ENCODE data around the gene CAPN7. TPM values are rescaled to one million over a fixed set of nuclear protein-coding genes. Genes with fewer than 3 reads are reported as not detected.
A peak's percentile ranks its signal among the peaks of the same experiment; 100 is the strongest.

CAPN7 gene
- polyA plus RNA-seq, 3 donors: 10.3 to 17.9 (median 12.7) TPM

DNA sequence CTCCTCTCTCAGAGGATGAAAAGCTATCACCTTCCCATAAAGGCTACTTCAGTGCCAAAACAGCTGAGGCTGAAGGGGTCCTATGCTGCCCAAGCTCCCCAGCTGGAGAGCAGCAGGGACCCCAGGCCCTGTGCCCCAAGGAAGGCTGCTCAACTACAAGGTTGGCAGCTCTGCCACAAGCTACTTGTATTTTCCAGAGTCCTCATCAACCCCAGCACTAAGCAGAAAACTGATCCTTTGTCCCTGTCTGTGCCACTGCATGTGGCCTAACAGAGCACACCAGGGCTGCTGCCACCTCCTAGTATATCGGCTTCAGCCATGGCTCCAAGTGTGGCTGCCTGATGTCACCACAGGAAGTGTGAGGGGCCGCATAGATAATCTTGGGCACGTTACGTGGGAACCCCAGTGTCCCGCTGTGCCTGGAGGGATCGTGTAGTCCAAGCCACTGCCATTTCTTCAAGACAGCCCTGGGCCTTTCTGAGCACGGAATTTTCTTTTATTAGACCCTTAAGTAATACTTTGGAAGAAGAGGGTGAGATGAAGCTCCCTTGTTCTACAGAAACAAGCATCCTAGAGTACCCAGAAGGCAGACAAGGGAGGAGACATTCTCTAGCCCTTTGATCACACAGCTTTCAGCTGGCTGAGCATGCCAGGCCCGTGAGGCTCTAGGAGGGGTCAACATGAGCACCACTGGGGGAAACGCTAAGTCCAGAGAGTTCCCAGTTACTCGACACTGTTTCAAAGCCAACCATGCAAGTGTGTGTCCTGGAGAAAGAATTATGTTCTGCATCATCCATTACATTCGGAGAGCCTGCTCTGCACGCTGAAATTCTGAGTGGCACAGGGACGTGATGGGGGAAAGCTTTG lies 60.7 kb downstream of the CAPN7 start:
- no peak overlapping the region for H3K27ac ChIP-seq (ENCODE audit: low read depth, low read length)
- 71 to 79% (median 71%) methylated on average over 13 of the region's 13 CpGs for WGBS, 3 donors

DNA sequence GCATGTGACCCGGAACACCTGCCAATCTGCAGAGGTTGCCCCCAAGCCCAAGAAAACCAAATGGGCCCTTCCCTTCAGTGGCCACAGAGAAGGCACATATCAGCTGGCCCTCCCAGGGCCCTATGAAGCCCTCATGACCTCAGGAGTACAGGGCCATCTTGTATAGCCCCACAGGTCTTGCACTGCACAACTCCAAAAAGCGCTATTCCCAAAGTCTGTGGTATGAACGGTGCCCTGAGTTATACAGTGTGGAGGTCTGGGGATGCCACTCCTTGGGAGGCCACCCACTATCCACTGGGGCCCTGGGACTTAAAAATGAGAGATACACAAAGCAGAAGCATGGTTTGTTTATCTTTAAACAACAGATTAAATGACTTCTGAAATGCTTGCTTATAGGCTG lies 61.5 kb downstream of the CAPN7 start:
- H3K27ac ChIP-seq (ENCODE audit: low read depth, low read length): no peak overlapping the region
- 91 to 93% (median 92%) methylated on average over 3 of the region's 3 CpGs for WGBS, 3 donors

DNA sequence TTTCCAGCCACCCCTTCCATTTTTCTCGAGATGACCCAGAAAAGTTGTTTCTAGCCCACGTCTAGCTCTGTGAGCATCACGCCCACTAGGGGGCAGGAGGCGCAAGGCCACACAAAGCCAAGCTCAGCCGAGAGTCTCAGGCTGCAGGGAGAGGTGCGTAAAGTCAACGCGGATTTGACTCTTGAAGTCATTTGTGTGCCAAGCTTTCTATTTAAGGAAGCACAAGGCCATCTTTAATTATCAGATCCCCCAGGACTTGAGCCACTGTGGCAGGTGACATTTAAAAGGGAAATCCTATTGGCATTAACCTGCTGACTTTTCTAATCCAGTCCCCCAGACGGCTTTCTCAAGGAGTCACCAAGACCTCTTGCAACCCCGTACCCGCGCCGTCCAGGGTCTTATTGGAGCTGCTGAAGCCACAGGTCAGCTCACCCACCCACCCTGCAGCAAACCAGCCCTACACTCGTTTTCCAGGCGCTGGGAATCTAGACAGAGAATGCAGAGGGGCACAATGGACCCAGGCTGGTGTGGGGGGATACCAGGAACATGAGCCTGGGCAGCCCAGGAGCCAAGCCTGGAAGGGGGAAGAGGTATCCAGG lies 62.1 kb downstream of the CAPN7 start:
- no peak overlapping the region for H3K27ac ChIP-seq (ENCODE audit: low read depth, low read length)
- 25 to 32% (median 29%) methylated on average over 15 of the region's 15 CpGs for WGBS, 3 donors

DNA sequence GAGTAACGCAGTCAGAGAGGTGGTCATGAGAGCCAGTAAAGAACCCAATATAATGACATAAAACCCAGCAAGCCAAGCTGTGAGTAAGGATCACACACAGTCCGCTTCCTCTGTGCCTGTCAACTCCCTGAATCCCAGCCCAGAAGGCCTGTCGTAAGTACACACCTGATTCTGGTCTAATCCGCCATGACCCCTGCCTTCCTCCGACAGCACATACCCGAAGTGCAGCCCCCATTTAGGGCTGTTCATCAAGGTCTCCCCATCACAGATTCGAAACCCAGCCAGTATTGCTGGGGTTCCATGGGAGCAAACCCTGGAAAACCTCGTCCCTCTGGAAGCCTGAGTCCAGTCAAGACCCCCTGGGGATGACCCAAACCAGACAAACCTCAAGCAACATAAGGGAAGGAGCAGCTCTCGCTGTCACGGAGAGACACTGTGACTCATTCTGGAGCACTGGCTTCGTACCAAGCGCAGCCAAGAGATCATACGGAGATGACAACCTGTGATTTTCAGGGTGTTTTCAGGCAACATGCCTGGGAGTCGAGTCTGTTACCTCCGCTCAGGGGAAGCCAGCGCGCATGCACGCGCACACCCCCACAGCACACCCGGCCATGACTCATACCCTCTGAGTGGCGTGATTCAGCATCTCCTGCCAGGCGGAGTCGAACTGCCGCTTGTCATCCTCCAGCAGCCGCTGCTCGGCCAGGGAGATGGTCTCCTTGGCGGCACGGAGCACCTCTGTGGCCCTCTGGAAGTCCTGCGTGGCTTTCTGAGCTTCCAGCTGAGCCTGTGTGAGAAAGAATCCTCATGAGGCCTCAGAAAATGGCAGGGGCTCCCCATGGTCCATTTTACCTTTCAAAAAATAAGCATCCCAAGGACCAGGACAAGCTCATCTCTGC lies 63.3 kb downstream of the CAPN7 start:
- 31 to 79% (median 38%) methylated on average over 29 of the region's 29 CpGs for WGBS, 3 donors

DNA sequence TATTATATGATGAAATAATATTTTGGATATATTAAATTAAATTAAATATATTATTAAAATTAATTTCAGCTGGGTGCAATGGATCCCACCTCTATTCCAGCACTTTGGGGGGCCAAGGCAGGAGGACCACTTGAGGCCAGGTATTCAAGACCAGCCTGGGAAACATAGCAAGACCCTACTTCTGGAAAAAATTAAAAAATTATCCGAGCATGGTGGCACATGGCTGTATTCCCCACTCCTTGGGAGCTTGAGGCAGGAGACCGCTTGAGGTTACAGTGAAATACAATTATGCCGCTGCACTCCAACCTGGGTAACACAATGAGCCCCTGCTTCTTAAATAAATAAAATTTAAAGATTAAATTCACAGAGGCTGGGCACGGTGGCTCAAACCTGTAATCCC lies 65.0 kb downstream of the CAPN7 start:
- H3K27ac ChIP-seq (ENCODE audit: low read depth, low read length): no peak overlapping the region
- WGBS, 3 donors: 85 to 92% (median 92%) methylated on average over 4 of the region's 4 CpGs

More for the DNA sequence above, 63.3 kb downstream of the CAPN7 start:
- H3K27ac ChIP-seq (ENCODE audit: low read depth, low read length): peak overlapping the region; percentile 51

DNA sequence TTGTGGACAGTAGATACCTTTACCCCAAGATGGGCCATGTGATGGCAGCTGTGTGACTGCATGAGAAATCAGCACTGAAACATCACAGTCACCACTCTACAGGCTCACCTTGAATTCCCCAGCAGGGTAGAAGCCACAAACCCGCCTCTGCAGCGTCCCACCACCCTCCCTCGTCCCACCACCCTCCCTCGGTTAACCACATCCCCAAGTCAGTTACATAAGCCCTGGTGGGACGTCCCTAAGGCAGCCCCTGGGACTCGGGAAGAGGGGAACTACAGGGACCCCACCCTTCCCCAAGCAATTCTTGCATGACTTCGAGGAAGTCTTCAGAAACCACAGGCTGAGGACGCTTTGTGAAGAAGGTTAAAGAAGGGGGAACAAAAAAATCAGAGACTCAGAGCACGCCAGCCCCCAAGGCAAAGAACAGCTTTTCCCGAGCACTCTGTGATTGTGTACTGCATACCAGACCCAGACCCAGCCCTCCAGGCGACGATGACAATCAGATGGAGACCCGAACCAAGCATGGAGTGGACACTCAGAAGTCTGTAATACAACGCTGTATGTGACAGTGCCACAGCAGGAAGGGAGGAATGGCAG lies 65.8 kb downstream of the CAPN7 start:
- WGBS, 3 donors: 38 to 66% (median 46%) methylated on average over 14 of the region's 14 CpGs
- H3K27ac ChIP-seq (ENCODE audit: low read depth, low read length): no peak overlapping the region

DNA sequence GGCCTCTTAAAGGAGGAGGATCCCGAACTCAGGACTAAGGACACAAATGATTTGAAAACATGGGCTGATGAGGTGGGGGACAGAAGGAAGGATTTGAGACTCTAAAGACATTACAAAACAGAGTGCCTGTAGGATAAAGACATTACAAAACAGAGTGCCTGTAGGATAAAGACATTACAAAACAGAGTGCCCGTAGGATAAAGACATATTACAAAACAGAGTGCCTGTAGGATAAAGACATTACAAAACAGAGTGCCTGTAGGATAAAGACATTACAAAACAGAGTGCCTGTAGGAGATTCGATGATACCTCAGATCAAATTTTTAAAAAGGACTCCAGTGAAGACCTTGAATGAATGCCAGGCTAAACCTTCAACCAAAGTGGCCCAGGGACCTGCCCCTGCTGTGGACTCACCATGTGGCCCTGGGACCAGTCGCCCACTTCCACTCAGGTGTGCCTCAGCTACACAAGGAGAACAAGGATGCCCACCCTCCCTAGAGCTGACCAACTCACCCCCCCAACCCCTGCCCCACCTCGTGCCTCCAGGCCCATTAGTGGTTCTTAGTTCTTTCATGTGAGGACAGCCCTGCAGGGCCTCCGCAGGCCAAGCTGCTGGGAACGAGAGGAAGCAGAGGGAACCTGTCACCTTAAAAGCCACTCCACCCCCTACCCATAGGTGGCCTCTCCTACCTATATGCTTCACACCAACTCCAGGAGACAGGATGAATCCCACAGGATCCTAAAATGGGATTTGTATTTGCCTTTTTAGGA lies 66.6 kb downstream of the CAPN7 start:
- no peak overlapping the region for H3K27ac ChIP-seq (ENCODE audit: low read depth, low read length)
- WGBS, 3 donors: 68 to 79% (median 71%) methylated on average over 7 of the region's 7 CpGs

DNA sequence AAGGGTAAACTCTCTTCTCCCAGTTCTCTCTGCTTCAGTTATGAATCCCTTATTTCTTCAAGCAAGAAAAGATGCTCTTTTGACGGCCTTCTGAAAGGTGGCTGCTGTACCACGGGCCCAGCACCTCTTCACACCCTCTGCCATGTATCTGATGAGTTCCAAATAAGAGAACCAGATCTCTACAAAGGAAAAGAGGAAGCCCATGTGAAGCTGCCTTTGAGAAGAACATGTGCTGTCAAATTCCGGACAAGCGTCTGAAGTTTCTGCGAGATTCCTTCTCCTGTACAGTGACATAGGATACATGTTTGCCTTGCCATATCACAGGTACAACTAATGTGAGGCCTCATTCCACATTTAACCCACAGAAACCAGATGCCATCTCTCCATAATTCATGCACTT lies 67.2 kb downstream of the CAPN7 start:
- 61 to 89% (median 70%) methylated on average over 5 of the region's 5 CpGs for WGBS, 3 donors
- no peak overlapping the region for H3K27ac ChIP-seq (ENCODE audit: low read depth, low read length)

DNA sequence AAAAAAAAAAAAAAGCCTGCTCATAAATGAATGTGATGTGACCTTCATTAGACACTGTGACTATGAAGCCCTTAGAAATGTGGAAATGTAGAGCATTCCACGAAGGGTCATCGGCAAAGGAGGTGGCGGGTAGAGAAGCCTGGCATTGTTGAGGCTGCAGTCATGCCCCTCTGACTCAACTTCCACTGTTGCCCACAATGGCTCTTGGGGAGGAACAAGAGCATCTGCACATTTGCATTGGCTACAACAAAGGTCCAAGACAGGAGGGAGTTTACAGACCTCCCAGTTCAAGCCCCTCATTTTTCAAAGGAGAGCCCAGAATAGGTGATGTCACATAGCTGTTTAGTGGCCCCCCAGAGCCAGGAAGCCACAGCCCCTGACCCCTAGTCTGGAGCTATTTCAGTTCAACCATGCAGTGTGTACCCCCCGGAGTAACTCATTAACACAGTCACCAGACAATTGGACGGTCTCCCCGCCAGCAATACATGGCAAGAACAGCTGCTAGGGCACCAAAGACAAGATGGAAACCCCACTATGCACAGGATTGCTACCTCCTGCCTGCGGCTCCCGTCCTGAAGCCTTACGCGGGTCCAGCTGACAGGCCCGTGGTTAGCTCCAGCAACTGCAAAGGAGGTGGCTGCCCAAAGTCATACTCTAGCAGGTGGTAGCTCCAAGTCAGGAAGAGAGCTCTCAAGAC lies 70.1 kb downstream of the CAPN7 start:
- WGBS, 3 donors: 87 to 95% (median 89%) methylated on average over 11 of the region's 11 CpGs
- no peak overlapping the region for H3K27ac ChIP-seq (ENCODE audit: low read depth, low read length)

DNA sequence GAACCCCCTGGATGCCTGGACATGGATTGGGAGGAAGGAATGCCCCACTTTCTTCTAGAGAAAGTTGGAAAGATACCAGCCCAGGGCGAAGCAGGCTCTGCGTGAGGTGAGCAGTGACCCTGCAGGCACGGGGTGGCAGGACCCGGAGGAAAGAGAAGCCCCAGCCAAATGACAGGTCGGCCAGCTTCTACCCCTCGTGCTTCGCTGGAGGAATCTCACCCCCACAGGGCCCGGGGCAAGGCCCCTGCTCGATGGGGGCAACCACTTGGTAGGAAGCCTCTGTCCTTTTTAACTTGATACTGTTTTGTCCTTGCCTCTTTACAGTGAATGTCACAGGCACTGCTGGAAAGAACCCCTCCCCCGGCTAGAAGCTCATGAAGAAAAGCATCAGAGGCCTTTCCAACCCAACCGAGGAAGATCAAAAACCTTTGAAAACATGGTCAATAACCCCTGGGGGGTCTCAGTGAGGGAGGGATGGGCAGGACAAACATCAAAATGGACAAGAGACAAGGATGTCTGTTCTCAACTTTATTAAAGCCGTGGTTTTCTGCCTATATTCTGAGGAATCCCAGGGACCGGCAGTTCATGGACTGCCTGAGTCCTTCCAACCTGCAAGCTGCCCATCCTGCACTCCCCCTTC lies 71.9 kb downstream of the CAPN7 start:
- H3K27ac ChIP-seq (ENCODE audit: low read depth, low read length): no peak overlapping the region
- 70 to 87% (median 84%) methylated on average over 13 of the region's 13 CpGs for WGBS, 3 donors

DNA sequence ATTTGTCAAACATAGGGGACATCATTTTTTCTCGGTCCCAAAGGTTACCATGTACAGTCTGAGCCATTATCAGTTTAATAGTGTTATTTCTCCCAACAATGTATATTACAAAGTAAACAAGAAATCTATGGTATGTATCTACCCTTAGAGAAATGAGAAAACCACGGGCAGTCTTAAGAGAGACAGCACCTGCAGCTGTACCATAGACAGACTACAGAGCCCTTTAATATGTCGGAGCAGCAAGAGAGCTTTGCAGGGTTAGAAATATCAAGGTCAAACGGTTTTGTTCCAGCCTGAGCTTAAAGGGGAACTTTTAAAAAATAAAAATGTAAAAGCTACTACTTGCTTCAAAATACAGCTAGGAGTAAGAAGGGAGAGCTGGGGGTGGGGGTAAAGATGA lies 73.2 kb downstream of the CAPN7 start:
- WGBS, 3 donors: 64 to 81% (median 74%) methylated on average over 4 of the region's 4 CpGs
- no peak overlapping the region for H3K27ac ChIP-seq (ENCODE audit: low read depth, low read length)

DNA sequence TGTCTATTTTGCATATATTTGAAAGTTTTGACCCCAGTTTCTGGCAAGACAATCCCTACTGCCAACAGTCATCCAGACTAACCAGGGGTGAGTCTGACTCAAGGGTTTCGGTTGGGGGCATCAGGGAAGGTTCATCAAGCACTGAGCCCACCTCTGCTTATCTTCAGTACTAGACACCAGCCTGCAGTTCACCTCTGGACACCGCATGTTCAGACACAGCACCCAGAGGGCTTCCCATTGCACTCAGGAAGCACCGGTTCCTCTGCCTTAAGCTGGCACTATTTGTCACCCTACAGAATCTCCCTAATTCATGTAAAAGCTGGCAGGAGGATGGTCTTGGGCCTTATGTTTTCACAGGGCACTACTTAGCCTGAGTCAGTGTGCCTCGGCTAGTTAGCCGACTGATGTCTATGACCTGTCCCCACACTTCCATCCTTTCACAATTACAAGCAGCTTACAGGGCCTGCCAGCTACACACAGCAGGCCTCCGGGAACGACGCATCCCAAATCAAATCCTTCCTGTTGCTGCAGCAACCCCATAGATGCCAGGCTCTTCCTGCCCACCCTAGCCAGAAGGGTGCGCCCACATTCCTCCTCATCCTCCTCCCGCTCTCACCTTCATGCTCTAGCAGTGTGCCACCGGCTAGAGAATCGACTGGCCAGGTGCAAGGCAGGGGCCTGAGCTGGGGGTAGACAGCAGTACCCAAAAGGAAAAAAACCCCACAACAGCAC lies 73.8 kb downstream of the CAPN7 start:
- no peak overlapping the region for H3K27ac ChIP-seq (ENCODE audit: low read depth, low read length)
- WGBS, 3 donors: 74 to 89% (median 80%) methylated on average over 12 of the region's 12 CpGs

DNA sequence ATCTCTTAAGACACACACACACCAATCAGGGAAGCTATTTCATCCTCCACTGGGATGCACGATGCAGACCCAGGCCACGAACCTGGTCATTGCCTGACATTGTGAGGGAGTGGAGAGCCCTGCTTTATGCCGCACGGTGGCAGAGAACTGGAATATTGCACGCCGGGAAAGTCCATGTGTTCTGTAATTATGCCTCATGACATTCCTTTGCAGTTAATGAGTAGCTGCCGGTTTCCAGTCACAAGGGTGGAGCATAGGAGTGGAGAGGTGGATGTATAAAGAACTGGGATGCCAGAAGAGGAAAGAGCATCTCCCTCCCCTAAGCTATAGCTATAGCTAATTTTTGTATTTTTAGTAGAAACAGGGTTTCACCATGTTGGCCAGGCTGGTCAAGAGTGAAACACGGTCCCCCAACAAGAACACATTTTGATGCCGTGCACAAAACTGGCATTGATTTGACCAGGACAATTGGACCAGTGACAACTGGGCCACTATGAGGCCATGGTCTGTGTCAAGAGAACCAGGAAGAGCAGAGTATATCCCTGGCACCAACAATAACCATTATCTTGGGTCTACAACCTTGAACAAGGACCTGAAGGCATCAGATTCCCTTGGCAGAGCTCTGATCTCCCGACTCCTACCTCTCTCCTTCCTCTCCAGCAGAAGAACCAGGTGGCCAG lies 74.9 kb downstream of the CAPN7 start:
- WGBS, 3 donors: 72 to 94% (median 91%) methylated on average over 10 of the region's 10 CpGs

DNA sequence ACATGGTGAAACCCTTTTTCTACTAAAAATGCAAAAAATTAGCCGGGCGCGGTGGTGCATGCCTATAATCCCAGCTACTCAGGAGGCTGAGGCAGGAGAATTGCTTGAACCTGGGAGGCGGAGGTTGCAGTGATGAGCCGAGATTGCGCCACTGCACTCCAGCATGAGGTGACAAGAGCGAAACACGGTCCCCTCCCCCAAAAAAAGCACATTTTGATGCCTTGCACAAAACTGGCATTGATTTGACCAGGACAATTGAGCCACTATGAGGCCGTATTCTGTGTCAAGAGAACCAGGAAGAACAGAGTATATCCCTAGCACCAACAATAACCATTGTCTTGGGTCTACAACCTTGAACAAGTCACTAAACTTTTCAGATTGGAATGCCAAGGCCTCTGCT lies 75.8 kb downstream of the CAPN7 start:
- 94 to 95% (median 94%) methylated on average over 9 of the region's 9 CpGs for WGBS, 3 donors
- no peak overlapping the region for H3K27ac ChIP-seq (ENCODE audit: low read depth, low read length)

More for the DNA sequence above, 74.9 kb downstream of the CAPN7 start:
- no peak overlapping the region for H3K27ac ChIP-seq (ENCODE audit: low read depth, low read length)

DNA sequence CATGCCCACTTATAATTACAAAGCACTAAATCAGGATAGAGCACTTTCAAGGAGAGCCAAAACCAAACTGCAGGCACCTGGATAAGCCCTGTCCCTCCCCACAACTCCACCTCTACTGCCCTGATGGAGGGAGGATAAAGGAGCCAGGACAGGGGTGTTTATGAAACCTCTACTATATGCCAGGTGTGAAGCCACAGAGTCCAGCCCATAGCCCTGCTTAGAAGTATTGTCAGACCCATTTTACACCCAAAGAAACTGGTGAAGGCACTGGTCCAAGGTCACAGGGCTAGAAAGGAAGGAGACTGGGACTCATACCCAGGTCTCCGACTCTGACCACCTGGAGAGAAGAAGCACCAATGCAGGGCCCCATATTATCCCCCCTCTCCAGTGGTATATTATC lies 77.7 kb downstream of the CAPN7 start:
- 75 to 92% (median 89%) methylated on average over 1 of the region's 1 CpG for WGBS, 3 donors
- no peak overlapping the region for H3K27ac ChIP-seq (ENCODE audit: low read depth, low read length)

Data from adipose tissue (tissue), 3 donors.